HepG2 (cell line): ENCODE data around the gene UBR1. TPM values are rescaled to one million over a fixed set of nuclear protein-coding genes. Genes with fewer than 3 reads are reported as not detected.

Experiments
- GZF1 ChIP-seq: sonication (generic); formaldehyde crosslinking; IDR thresholded peaks from 2 replicates; pipeline ENCODE4 v1.5.1; 2020; ENCODE audit warnings: mild to moderate bottlenecking, missing genetic modification reagents
- HDAC1 ChIP-seq: sonication (generic); formaldehyde crosslinking; IDR thresholded peaks from 2 replicates; pipeline ENCODE4 v1.5.1; 2020; ENCODE audit warnings: mild to moderate bottlenecking, missing genetic modification reagents
- HNRNPK ChIP-seq: fragments of 200-400 bp; formaldehyde crosslinking; IDR thresholded peaks from 2 replicates; pipeline ENCODE4 v1.6.1; 2018; ENCODE audit warnings: low read length, low read depth, moderate library complexity, mild to moderate bottlenecking; ENCODE audit not compliant: poor library complexity, severe bottlenecking
- ISX ChIP-seq: sonication (generic); formaldehyde crosslinking; conservative IDR thresholded peaks from 2 replicates; pipeline ENCODE4 v1.5.0; 2020; ENCODE audit warnings: missing genetic modification reagents
- KLF12 ChIP-seq: sonication (generic); formaldehyde crosslinking; IDR thresholded peaks from 2 replicates; pipeline ENCODE4 v1.4.0; 2020; ENCODE audit warnings: missing genetic modification reagents, borderline replicate concordance
- MIXL1 ChIP-seq: IDR thresholded peaks from 2 replicates; pipeline ENCODE4 v1.6.1; 2016
- NFE2L2 ChIP-seq: fragments of 150-350 bp; IDR thresholded peaks from 2 replicates; pipeline ENCODE4 v1.6.1; 2014; ENCODE audit warnings: low read length
- NR2C2 ChIP-seq: sonication (generic); formaldehyde crosslinking; IDR thresholded peaks from 2 replicates; pipeline ENCODE4 v1.4.0; 2020; ENCODE audit warnings: missing genetic modification reagents, mild to moderate bottlenecking, moderate library complexity, borderline replicate concordance
- PBX2 ChIP-seq: IDR thresholded peaks from 2 replicates; pipeline ENCODE4 v1.6.1; 2016; ENCODE audit warnings: control low read depth
- PRMT3 ChIP-seq: sonication (generic); formaldehyde crosslinking; IDR thresholded peaks from 2 replicates; pipeline ENCODE4 v1.8.1; 2022; ENCODE audit warnings: low read depth, mild to moderate bottlenecking, moderate library complexity, missing genetic modification reagents, borderline replicate concordance
- PRPF4 ChIP-seq: fragments of 200-400 bp; formaldehyde crosslinking; IDR thresholded peaks from 2 replicates; pipeline ENCODE4 v1.6.1; 2016; ENCODE audit warnings: low read length, low read depth; ENCODE audit not compliant: poor library complexity, severe bottlenecking
- REPIN1 ChIP-seq: sonication (generic); formaldehyde crosslinking; IDR thresholded peaks from 2 replicates; pipeline ENCODE4 v1.8.0; 2022; ENCODE audit warnings: missing genetic modification reagents, low read depth, mild to moderate bottlenecking, borderline replicate concordance
- STAG1 ChIP-seq: sonication (generic); formaldehyde crosslinking; IDR thresholded peaks from 2 replicates; pipeline ENCODE4 v1.4.0; 2020; ENCODE audit warnings: missing genetic modification reagents
- TP53 ChIP-seq: sonication (generic); formaldehyde crosslinking; conservative IDR thresholded peaks from 2 replicates; pipeline ENCODE4 v1.4.0; 2020; ENCODE audit warnings: missing genetic modification reagents
- ZNF263 ChIP-seq: sonication (generic); formaldehyde crosslinking; IDR thresholded peaks from 2 replicates; pipeline ENCODE4 v1.4.0; 2020; ENCODE audit warnings: missing genetic modification reagents
- ZNF280B ChIP-seq: sonication (generic); formaldehyde crosslinking; IDR thresholded peaks from 2 replicates; pipeline ENCODE4 v1.5.0; 2020; ENCODE audit warnings: missing genetic modification reagents, mild to moderate bottlenecking, borderline replicate concordance
- ZNF34 ChIP-seq: sonication (generic); formaldehyde crosslinking; IDR thresholded peaks from 2 replicates; pipeline ENCODE4 v1.4.0; 2020; ENCODE audit warnings: mild to moderate bottlenecking, missing genetic modification reagents, borderline replicate concordance
- ZNF350 ChIP-seq: sonication (generic); formaldehyde crosslinking; IDR thresholded peaks from 2 replicates; pipeline ENCODE4 v1.4.0; 2020; ENCODE audit warnings: mild to moderate bottlenecking, low read depth, missing genetic modification reagents, borderline replicate concordance
- ZNF513 ChIP-seq: sonication (generic); formaldehyde crosslinking; conservative IDR thresholded peaks from 2 replicates; pipeline ENCODE4 v1.5.0; 2020; ENCODE audit warnings: missing genetic modification reagents
- ZNF678 ChIP-seq: sonication (generic); formaldehyde crosslinking; IDR thresholded peaks from 2 replicates; pipeline ENCODE4 v1.4.0; 2020; ENCODE audit warnings: mild to moderate bottlenecking, missing genetic modification reagents
- ZNF776 ChIP-seq: sonication (generic); formaldehyde crosslinking; IDR thresholded peaks from 2 replicates; pipeline ENCODE4 v1.4.0; 2020; ENCODE audit warnings: mild to moderate bottlenecking, missing genetic modification reagents
- ZNF883 ChIP-seq: sonication (generic); formaldehyde crosslinking; IDR thresholded peaks from 2 replicates; pipeline ENCODE4 v1.5.1; 2020; ENCODE audit warnings: mild to moderate bottlenecking, missing genetic modification reagents; ENCODE audit errors: not compliant biosample characterization
- polyA plus RNA-seq, 8 experiments: library from polyadenylated mRNA; depleted of rRNA in 3 of 8; stranded (reverse) in 7 of 8; unstranded in 1 of 8; fragments of >200 nt; fragmentation: Illumina TruSeq in 4 of 8; extraction: Trizol in 4 of 8; gene quantifications; 2 replicates each; pipeline versions ENCODE4 v1.2.1 to v1.2.3, GENCODE V29; 2011 to 2016; ENCODE audit warnings: low read depth in 4 of 8, missing spikeins in 1 of 8, mixed read lengths in 1 of 8; ENCODE audit not compliant: insufficient read depth in 1 of 8
- total RNA-seq, 5 experiments: library from RNA; depleted of rRNA; stranded (reverse); fragments of >200 nt; fragmentation: Illumina TruSeq; extraction: Trizol; gene quantifications; 2 replicates each; pipeline ENCODE4 v1.2.3, GENCODE V29; 2016; ENCODE audit warnings: low read depth in 1 of 5

UBR1 gene
- total and polyA plus RNA-seq, 2 of the 13 experiments (the other 11 are each of a cell fraction or from before 2014, with no cell fraction given) = 6.4 to 18.0 TPM

- TF ChIP-seq PBX2 (no peak; the same call in 1 of the 2 replicates), GZF1 (CRISPR knock-in tag) (no peak), REPIN1 (CRISPR knock-in tag) (no peak), ZNF280B (CRISPR knock-in tag) (no peak), STAG1 (CRISPR knock-in tag) (no peak), TP53 (no peak), ZNF513 (CRISPR knock-in tag) (no peak), ZNF883 (no peak), HNRNPK (peak; percentile 42), MIXL1 (CRISPR knock-in tag) (0 out of 2 replicates have a peak, but pooled peaks have one; percentile 34), PRMT3 (CRISPR knock-in tag) (no peak), ZNF350 (CRISPR knock-in tag) (peak; percentile 51; the same call in 1 of the 2 replicates), NFE2L2 (no peak), NR2C2 (CRISPR knock-in tag) (0 out of 2 replicates have a peak, but pooled peaks have one; percentile 5), PRPF4 (no peak), KLF12 (no peak), ZNF678 (CRISPR knock-in tag) (no peak), ZNF34 (no peak), HDAC1 (0 out of 2 replicates have a peak, but pooled peaks have one; percentile 1), ZNF776 (CRISPR knock-in tag) (no peak), ZNF263 (CRISPR knock-in tag) (0 out of 2 replicates have a peak, but pooled peaks have one; percentile 27), ISX (CRISPR knock-in tag) (0 out of 2 replicates have a peak, but pooled peaks have one; percentile 45)
These were observed 27.1 kb upstream of the UBR1 start (continued) for GRCh38 chr15:43132830-43133429.
